Endothelial cell (in vitro differentiated cells): ENCODE measurements around the gene AKAP11. TPM values are rescaled to one million over a fixed set of nuclear protein-coding genes. Genes with fewer than 3 reads are reported as not detected.

ENCODE experiments used
- DNase-seq: peaks from one replicate; pipeline ENCODE4 v3.0.0; 2021; ENCODE audit warnings: low spot score
- H3K27ac Mint-ChIP-seq: one replicate; pipeline ENCODE4 v1.8.0; 2021; ENCODE audit warnings: mixed read lengths, inconsistent platforms; ENCODE audit not compliant: unreplicated experiment
- H3K27me3 Mint-ChIP-seq: one replicate; pipeline ENCODE4 v1.8.0; 2021; ENCODE audit warnings: mild to moderate bottlenecking, moderate library complexity, mixed read lengths, inconsistent platforms; ENCODE audit not compliant: unreplicated experiment
- H3K36me3 Mint-ChIP-seq: one replicate; pipeline ENCODE4 v1.8.0; 2021; ENCODE audit warnings: mild to moderate bottlenecking, low read depth, mixed read lengths, inconsistent platforms; ENCODE audit not compliant: unreplicated experiment
- H3K4me1 Mint-ChIP-seq: one replicate; pipeline ENCODE4 v1.8.0; 2021; ENCODE audit warnings: mild to moderate bottlenecking, mixed read lengths, inconsistent platforms; ENCODE audit not compliant: unreplicated experiment
- H3K4me3 Mint-ChIP-seq: one replicate; pipeline ENCODE4 v1.8.0; 2021; ENCODE audit warnings: mild to moderate bottlenecking, mixed read lengths, inconsistent platforms; ENCODE audit not compliant: unreplicated experiment
- H3K9me3 Mint-ChIP-seq: one replicate; pipeline ENCODE4 v1.8.0; 2021; ENCODE audit warnings: mixed read lengths, inconsistent platforms; ENCODE audit not compliant: unreplicated experiment
- CTCF ChIP-seq: fragments of 200-600 bp; sonication (generic); IDR thresholded peaks from one replicate; pipeline ENCODE4 v1.5.0; 2021; ENCODE audit warnings: antibody characterized with exemption; ENCODE audit not compliant: unreplicated experiment
- total RNA-seq: library from RNA; stranded (reverse); fragmentation: NEBNext Ultra II Directional; extraction: Animal tissue kit (Norgen Biotek cat#: 25700); gene quantifications from one replicate; pipeline ENCODE4 v1.2.1, GENCODE V29; 2021; ENCODE audit not compliant: unreplicated experiment

The AKAP11 gene
- total RNA-seq, 1 donor from 2014 or later = 22.7 TPM

- Mint-ChIP-seq H3K4me1 (peaks cover 5% of the 10 kb centered on the region), H3K27ac (no peak overlapping the region), H3K36me3 (no peaks in the 10 kb centered on the region), H3K4me3 (no peak overlapping the region), H3K9me3 (no peaks in the 10 kb centered on the region), H3K27me3 (no peaks in the 10 kb centered on the region)
- no peak for TF ChIP-seq CTCF
- no peak for DNase-seq
Measured at GRCh38 chr13:42369071-42369797, 97.3 kb downstream of the AKAP11 start.

- Mint-ChIP-seq H3K4me1 (peaks cover 3% of the 10 kb centered on the region), H3K27me3 (no peaks in the 10 kb centered on the region), H3K9me3 (no peaks in the 10 kb centered on the region), H3K27ac (no peak overlapping the region), H3K36me3 (no peaks in the 10 kb centered on the region), H3K4me3 (no peak overlapping the region)
- no peak for DNase-seq
- no peak for TF ChIP-seq CTCF
Measured at GRCh38 chr13:42370229-42370628, 98.3 kb downstream of the AKAP11 start.

Other genes starting within 250 kb of the AKAP11 start
- gene DGKH, start 223.5 kb upstream of the AKAP11 start, total RNA-seq = 45.1 TPM